AG04449 (cell line): ENCODE measurements around the gene GNS.

Experiments used
- CTCF ChIA-PET: fragments of 350-600 bp; formaldehyde crosslinking; extraction: SDS; loops from one replicate; lab custom pipeline; 2021; ENCODE audit warnings: antibody characterized with exemption; lab: Yijun Ruan, JAX
- POLR2A ChIA-PET: fragments of 400-600, 350-600 bp; formaldehyde crosslinking; extraction: SDS; loops from one replicate; lab custom pipeline; 2020; ENCODE audit warnings: antibody characterized with exemption, inconsistent platforms; lab: Yijun Ruan, JAX
- DNase-seq: peaks from one replicate; pipeline ENCODE4 v3.0.0-alpha.2; 2010; ENCODE audit warnings: low read depth, low spot score
- H3K4me3 ChIP-seq: 2 replicates; pipeline ENCODE4 v1.5.1; 2011; ENCODE audit warnings: low read depth, mild to moderate bottlenecking, control low read depth, low read length
- CTCF ChIP-seq: IDR thresholded peaks from one replicate; pipeline ENCODE4 v1.5.1; 2011; ENCODE audit warnings: mild to moderate bottlenecking, moderate library complexity, low read length, control low read depth, inconsistent platforms; ENCODE audit not compliant: insufficient read depth; ENCODE audit errors: missing control alignments

GNS gene

GRCh38 chr12:64793610-64794009, 34.4 kb upstream of the GNS start:
- TF ChIP-seq CTCF = no peak
- CTCF ChIA-PET = interaction anchor here (0.6 to 1.5 kb wide), 2 partner anchors 97 to 439 kb away, joined by 3 read pairs; no protein-coding TSS in a partner anchor

GRCh38 chr12:64792128-64792527, 32.9 kb upstream of the GNS start:
- H3K4me3 ChIP-seq = no peak overlapping the region
- no peak for TF ChIP-seq CTCF
- no peak for DNase-seq
- ChIA-PET CTCF (interaction anchor here (1.3 to 4.4 kb wide), 2 partner anchors 9 to 332 kb away, joined by 3 to 36 read pairs; no protein-coding TSS in a partner anchor), POLR2A (no interaction called here)

More at GRCh38 chr12:64793610-64794009, 34.4 kb upstream of the GNS start:
- no peak overlapping the region for H3K4me3 ChIP-seq
- no peak for DNase-seq
- POLR2A ChIA-PET = no interaction called here

GRCh38 chr12:64791036-64791435, 31.8 kb upstream of the GNS start:
- no peak for TF ChIP-seq CTCF
- DNase-seq = no peak
- POLR2A ChIA-PET = no interaction called here
- CTCF ChIA-PET = interaction anchor here (4.4 kb wide), 1 partner anchor 10 kb away, joined by 36 read pairs; no protein-coding TSS in a partner anchor
- no peak overlapping the region for H3K4me3 ChIP-seq

GRCh38 chr12:64790166-64790565, 31.0 kb upstream of the GNS start:
- no peak for DNase-seq
- POLR2A ChIA-PET = no interaction called here
- no peak overlapping the region for H3K4me3 ChIP-seq
- no peak for TF ChIP-seq CTCF
- CTCF ChIA-PET = interaction anchor here (4.4 kb wide), 1 partner anchor 11 kb away, joined by 36 read pairs; no protein-coding TSS in a partner anchor

- no peak for DNase-seq
- ChIA-PET POLR2A (no interaction called here), CTCF (interaction anchor here (1.1 to 2.6 kb wide), 3 partner anchors 10 to 236 kb away, joined by 3 to 18 read pairs (median 16); no protein-coding TSS in a partner anchor)
- no peak for TF ChIP-seq CTCF
- H3K4me3 ChIP-seq = no peak overlapping the region
Observed at GRCh38 chr12:64785838-64786237, 26.6 kb upstream of the GNS start.

- no peak for TF ChIP-seq CTCF
- ChIA-PET POLR2A (no interaction called here), CTCF (interaction anchor here (0.6 to 4.1 kb wide), 4 partner anchors 12 to 233 kb away, joined by 3 to 40 read pairs (median 3); no protein-coding TSS in a partner anchor)
- no peak for DNase-seq
- no peak overlapping the region for H3K4me3 ChIP-seq
Observed at GRCh38 chr12:64782191-64782876, 23.1 kb upstream of the GNS start.
